ENCODE data around the gene CAB39L. TPM values are rescaled to one million over a fixed set of nuclear protein-coding genes. Genes with fewer than 3 reads are reported as not detected.

Gene CAB39L
- total RNA-seq, 1 donor from 2014 or later = 4.1 TPM

- DNase-seq (ENCODE audit: extremely low read depth, low read depth, low spot score) = no peak
Measured at GRCh38 chr13:49403996-49404702, 39.7 kb downstream of the CAB39L start.

- DNase-seq (ENCODE audit: extremely low read depth, low read depth, low spot score) = no peak
Measured at GRCh38 chr13:49400755-49401659, 42.9 kb downstream of the CAB39L start.

GRCh38 chr13:49399801-49400472 lies 43.9 kb downstream of the CAB39L start:
- no peak for DNase-seq (ENCODE audit: extremely low read depth, low read depth, low spot score)

- DNase-seq (ENCODE audit: extremely low read depth, low read depth, low spot score) = no peak
Measured at GRCh38 chr13:49395878-49396380, 47.9 kb downstream of the CAB39L start.

- DNase-seq (ENCODE audit: extremely low read depth, low read depth, low spot score) = no peak
Measured at GRCh38 chr13:49395451-49395865, 48.4 kb downstream of the CAB39L start.

- no peak for DNase-seq (ENCODE audit: extremely low read depth, low read depth, low spot score)
Measured at GRCh38 chr13:49388091-49388635, 55.7 kb downstream of the CAB39L start.

- no peak for DNase-seq (ENCODE audit: extremely low read depth, low read depth, low spot score)
Measured at GRCh38 chr13:49386664-49387063, 57.2 kb downstream of the CAB39L start.

GRCh38 chr13:49376121-49376520 lies 67.7 kb downstream of the CAB39L start:
- no peak for DNase-seq (ENCODE audit: extremely low read depth, low read depth, low spot score)

- no peak for DNase-seq (ENCODE audit: extremely low read depth, low read depth, low spot score)
Measured at GRCh38 chr13:49374585-49375290, 69.1 kb downstream of the CAB39L start.

GRCh38 chr13:49373716-49374115 lies 70.1 kb downstream of the CAB39L start:
- DNase-seq (ENCODE audit: extremely low read depth, low read depth, low spot score) = no peak

GRCh38 chr13:49371943-49372613 lies 71.8 kb downstream of the CAB39L start:
- no peak for DNase-seq (ENCODE audit: extremely low read depth, low read depth, low spot score)

GRCh38 chr13:49370371-49370770 lies 73.5 kb downstream of the CAB39L start:
- no peak for DNase-seq (ENCODE audit: extremely low read depth, low read depth, low spot score)

- no peak for DNase-seq (ENCODE audit: extremely low read depth, low read depth, low spot score)
Measured at GRCh38 chr13:49369866-49370265, 74.0 kb downstream of the CAB39L start.

GRCh38 chr13:49368688-49369087 lies 75.2 kb downstream of the CAB39L start:
- no peak for DNase-seq (ENCODE audit: extremely low read depth, low read depth, low spot score)

- DNase-seq (ENCODE audit: extremely low read depth, low read depth, low spot score) = no peak
Measured at GRCh38 chr13:49367640-49368422, 76.0 kb downstream of the CAB39L start.

GRCh38 chr13:49366841-49367240 lies 77.0 kb downstream of the CAB39L start:
- no peak for DNase-seq (ENCODE audit: extremely low read depth, low read depth, low spot score)

- no peak for DNase-seq (ENCODE audit: extremely low read depth, low read depth, low spot score)
Measured at GRCh38 chr13:49357694-49358093, 86.2 kb downstream of the CAB39L start.

GRCh38 chr13:49356223-49356622 lies 87.6 kb downstream of the CAB39L start:
- no peak for DNase-seq (ENCODE audit: extremely low read depth, low read depth, low spot score)

- no peak for DNase-seq (ENCODE audit: extremely low read depth, low read depth, low spot score)
Measured at GRCh38 chr13:49354719-49355118, 89.1 kb downstream of the CAB39L start.

Measured in glomerular endothelial cell (primary cell).